HL-60 (cell line): ENCODE measurements around the gene PPARGC1A.

Experiments used
- DNase-seq, 2 experiments: peaks; one replicate each; pipeline ENCODE4 v3.0.0-alpha.2; 2010 to 2020; ENCODE audit warnings: low read depth in 1 of 2, low spot score in 1 of 2
- H3K27ac ChIP-seq: fragments of 250-450 bp; sonication (Bioruptor Pico); replicated peaks from 2 replicates; pipeline ENCODE4 v1.5.1; 2020; ENCODE audit warnings: mild to moderate bottlenecking, moderate library complexity
- H3K27me3 ChIP-seq: fragments of 250-450 bp; sonication (Bioruptor Pico); 2 replicates; pipeline ENCODE4 v1.5.1; 2021; ENCODE audit warnings: mild to moderate bottlenecking, moderate library complexity; ENCODE audit not compliant: insufficient read depth, poor library complexity, severe bottlenecking
- H3K4me3 ChIP-seq: replicated peaks from 2 replicates; pipeline ENCODE4 v1.5.1; 2011; ENCODE audit warnings: mild to moderate bottlenecking, control low read depth, low read length; ENCODE audit not compliant: insufficient read depth
- CTCF ChIP-seq: IDR thresholded peaks from one replicate; pipeline ENCODE4 v1.5.1; 2011; ENCODE audit warnings: low read length, control low read depth, inconsistent platforms; ENCODE audit not compliant: insufficient read depth
- GABPA ChIP-seq: IDR thresholded peaks from 2 replicates; pipeline ENCODE4 v1.6.1; 2012; ENCODE audit warnings: low read depth
- POLR2AphosphoS5 ChIP-seq: IDR thresholded peaks from 2 replicates; pipeline ENCODE4 v1.6.1; 2012; ENCODE audit warnings: low read depth
- REST ChIP-seq: IDR thresholded peaks from 2 replicates; pipeline ENCODE4 v1.6.1; 2012; ENCODE audit warnings: low read depth; ENCODE audit not compliant: insufficient replicate concordance
- SPI1 ChIP-seq: IDR thresholded peaks from 2 replicates; pipeline ENCODE4 v1.6.1; 2012; ENCODE audit warnings: low read depth, mild to moderate bottlenecking, borderline replicate concordance

The PPARGC1A gene

GRCh38 chr4:23814587-23814986 lies 75.3 kb downstream of the PPARGC1A start:
- Histone ChIP-seq H3K4me3 (no peak overlapping the region), H3K27ac (no peak overlapping the region), H3K27me3 (no peaks in the 10 kb centered on the region)
- TF ChIP-seq POLR2AphosphoS5 (no peak), GABPA (no peak), SPI1 (no peak), REST (no peak), CTCF (no peak)
- no peak for DNase-seq

GRCh38 chr4:23811161-23811560 lies 78.7 kb downstream of the PPARGC1A start:
- H3K4me3 ChIP-seq: no peak overlapping the region
- no peak overlapping the region for H3K27ac ChIP-seq
- peaks cover 3% of the 10 kb centered on the region for H3K27me3 ChIP-seq
- DNase-seq: no peak
- no peak for TF ChIP-seq CTCF
- TF ChIP-seq GABPA: no peak
- TF ChIP-seq REST: no peak
- TF ChIP-seq POLR2AphosphoS5: no peak
- no peak for TF ChIP-seq SPI1

- no peak for TF ChIP-seq GABPA
- no peak for TF ChIP-seq CTCF
- TF ChIP-seq POLR2AphosphoS5: no peak
- TF ChIP-seq REST: no peak
- TF ChIP-seq SPI1: no peak
- Histone ChIP-seq H3K27ac (no peak overlapping the region), H3K27me3 (peaks cover 3% of the 10 kb centered on the region), H3K4me3 (no peak overlapping the region)
- DNase-seq: no peak
Observed at GRCh38 chr4:23805450-23805851, 84.4 kb downstream of the PPARGC1A start.
